Measurements from ENCODE around the gene C1QL3.
A peak's percentile ranks its signal among the peaks of the same experiment; 100 is the strongest.

The C1QL3 gene

GRCh38 chr10:16521311-16522016, at the start of gene C1QL3:
TSS of gene C1QL3 (minus strand) at chr10:16521879. CDS start at chr10:16521065, 814 bp downstream.
- DNase-seq = peak; percentile 6

- DNase-seq = no peak
These were observed 49.1 kb upstream of the C1QL3 start for GRCh38 chr10:16570731-16571130.

- no peak for DNase-seq
These were observed 44.6 kb upstream of the C1QL3 start for GRCh38 chr10:16566202-16566805.

GRCh38 chr10:16565604-16566003, 43.9 kb upstream of the C1QL3 start:
- no peak for DNase-seq

GRCh38 chr10:16562891-16563290, 41.2 kb upstream of the C1QL3 start:
- DNase-seq = no peak

GRCh38 chr10:16559236-16559773, 37.6 kb upstream of the C1QL3 start:
- DNase-seq = no peak

- no peak for DNase-seq
These were observed 26.3 kb upstream of the C1QL3 start for GRCh38 chr10:16547973-16548372.

- DNase-seq = peak; percentile 42
These were observed 23.5 kb upstream of the C1QL3 start for GRCh38 chr10:16545116-16545736.

- no peak for DNase-seq
These were observed 22.9 kb upstream of the C1QL3 start for GRCh38 chr10:16544591-16544990.

GRCh38 chr10:16544099-16544498, 22.4 kb upstream of the C1QL3 start:
- no peak for DNase-seq

GRCh38 chr10:16536155-16536554, 14.5 kb upstream of the C1QL3 start:
- DNase-seq = no peak

GRCh38 chr10:16529853-16530252, 8.2 kb upstream of the C1QL3 start:
- DNase-seq = no peak

GRCh38 chr10:16527452-16527851, 5.8 kb upstream of the C1QL3 start:
- DNase-seq = no peak

GRCh38 chr10:16520900-16521299, 779 bp downstream of the C1QL3 start:
- DNase-seq = peak; percentile 3

GRCh38 chr10:16519908-16520861, 1.5 kb downstream of the C1QL3 start:
- no peak for DNase-seq

GRCh38 chr10:16519250-16519907, 2.3 kb downstream of the C1QL3 start:
- no peak for DNase-seq

- DNase-seq = peak; percentile 16
These were observed 2.9 kb downstream of the C1QL3 start for GRCh38 chr10:16518822-16519221.

GRCh38 chr10:16510843-16511242, 10.8 kb downstream of the C1QL3 start:
- DNase-seq = no peak

- DNase-seq = no peak
These were observed 11.7 kb downstream of the C1QL3 start for GRCh38 chr10:16509996-16510395.

GRCh38 chr10:16505161-16505560, 16.5 kb downstream of the C1QL3 start:
- no peak for DNase-seq

- no peak for DNase-seq
These were observed 23.8 kb downstream of the C1QL3 start for GRCh38 chr10:16497911-16498310.

GRCh38 chr10:16493884-16494536, 27.7 kb downstream of the C1QL3 start:
- peak; percentile 2 for DNase-seq
